ENCODE results near the gene RASSF1. TPM values are rescaled to one million over a fixed set of nuclear protein-coding genes. Genes with fewer than 3 reads are reported as not detected.
A peak's percentile ranks its signal among the peaks of the same experiment; 100 is the strongest.

Gene RASSF1
- total and polyA plus RNA-seq, 2 donors from 2014 or later: 19.1 to 28.9 TPM

- intact Hi-C loops (cut with DNase I): no loop called here
Measured at GRCh38 chr3:50297384-50297775, 43.3 kb downstream of the RASSF1 start.

GRCh38 chr3:50296721-50297383 is 43.8 kb downstream of the RASSF1 start:
- no peak overlapping the region for H3K9ac ChIP-seq (ENCODE audit: low read length in 3 of 3)
- no peak for TF ChIP-seq CTCF (IDR thresholded peaks at IDR 0.05; ENCODE audit: borderline replicate concordance, extremely low read depth, insufficient read depth)
- DNase-seq (peak in 1 of 5 donors; percentile 64), FAIRE-seq (no peak)
- no peaks in the 10 kb centered on the region for H3K27me3 ChIP-seq (ENCODE audit: control insufficient read depth, insufficient read depth, low read length)
- no peak overlapping the region for H3K4me3 ChIP-seq (ENCODE audit: low read length in 3 of 3)
- H3K27ac ChIP-seq (ENCODE audit: low read depth in 2 of 2, low read length in 2 of 2): no peak overlapping the region
- peaks cover 7 to 31% (median 27%) of the 10 kb centered on the region in 3 donors for H3K4me1 ChIP-seq (ENCODE audit: control insufficient read depth in 2 of 3, insufficient read depth in 2 of 3, low read depth in 1 of 3, low read length in 3 of 3)
- no peaks in the 10 kb centered on the region for H3K9me3 ChIP-seq (ENCODE audit: control insufficient read depth in 2 of 3, insufficient read depth in 1 of 3, low read length in 3 of 3)
- intact Hi-C loops (cut with DNase I): no loop called here
- peaks cover 0 to 6% (median 3%) of the 10 kb centered on the region in 3 donors for H3K36me3 ChIP-seq (ENCODE audit: control insufficient read depth in 2 of 3, insufficient read depth in 3 of 3, low read length in 3 of 3)

More at GRCh38 chr3:50297384-50297775, 43.3 kb downstream of the RASSF1 start:
- DNase-seq (peak in 1 of 5 donors; percentile 59), FAIRE-seq (no peak)
- H3K9me3 ChIP-seq (ENCODE audit: control insufficient read depth in 2 of 3, insufficient read depth in 1 of 3, low read length in 3 of 3): no peaks in the 10 kb centered on the region
- no peak for TF ChIP-seq CTCF (IDR thresholded peaks at IDR 0.05; ENCODE audit: borderline replicate concordance, extremely low read depth, insufficient read depth)
- no peak overlapping the region for H3K4me3 ChIP-seq (ENCODE audit: low read length in 3 of 3)
- H3K36me3 ChIP-seq (ENCODE audit: control insufficient read depth in 2 of 3, insufficient read depth in 3 of 3, low read length in 3 of 3): peaks cover 0 to 6% (median 3%) of the 10 kb centered on the region in 3 donors
- peaks cover 7 to 36% (median 27%) of the 10 kb centered on the region in 3 donors for H3K4me1 ChIP-seq (ENCODE audit: control insufficient read depth in 2 of 3, insufficient read depth in 2 of 3, low read depth in 1 of 3, low read length in 3 of 3)
- H3K27me3 ChIP-seq (ENCODE audit: control insufficient read depth, insufficient read depth, low read length): no peaks in the 10 kb centered on the region
- no peak overlapping the region for H3K9ac ChIP-seq (ENCODE audit: low read length in 3 of 3)
- no peak overlapping the region for H3K27ac ChIP-seq (ENCODE audit: low read depth in 2 of 2, low read length in 2 of 2)

- FAIRE-seq (no peak), DNase-seq (peak in 1 of 5 donors; percentile 48)
- no peaks in the 10 kb centered on the region for H3K27me3 ChIP-seq (ENCODE audit: control insufficient read depth, insufficient read depth, low read length)
- TF ChIP-seq CTCF (IDR thresholded peaks at IDR 0.05; ENCODE audit: borderline replicate concordance, extremely low read depth, insufficient read depth): no peak
- no peak overlapping the region for H3K27ac ChIP-seq (ENCODE audit: low read depth in 2 of 2, low read length in 2 of 2)
- H3K4me3 ChIP-seq (ENCODE audit: low read length in 3 of 3): no peak overlapping the region
- no peaks in the 10 kb centered on the region for H3K9me3 ChIP-seq (ENCODE audit: control insufficient read depth in 2 of 3, insufficient read depth in 1 of 3, low read length in 3 of 3)
- no peak overlapping the region for H3K9ac ChIP-seq (ENCODE audit: low read length in 3 of 3)
- H3K4me1 ChIP-seq (ENCODE audit: control insufficient read depth in 2 of 3, insufficient read depth in 2 of 3, low read depth in 1 of 3, low read length in 3 of 3): peaks cover 7 to 35% (median 34%) of the 10 kb centered on the region in 3 donors
- intact Hi-C loops (cut with DNase I): no loop called here
- peaks cover 0 to 6% (median 3%) of the 10 kb centered on the region in 3 donors for H3K36me3 ChIP-seq (ENCODE audit: control insufficient read depth in 2 of 3, insufficient read depth in 3 of 3, low read length in 3 of 3)
Measured at GRCh38 chr3:50295553-50296431, 44.8 kb downstream of the RASSF1 start.

Measured in kidney (tissue), 14 donors.